Measurements from ENCODE around the gene SNX9.
"Not testable (repeated sequence)": the region's sequence is repeated elsewhere in the genome, so short reads cannot be mapped to it uniquely, and the experiment has no call there.

The SNX9 gene

DNA sequence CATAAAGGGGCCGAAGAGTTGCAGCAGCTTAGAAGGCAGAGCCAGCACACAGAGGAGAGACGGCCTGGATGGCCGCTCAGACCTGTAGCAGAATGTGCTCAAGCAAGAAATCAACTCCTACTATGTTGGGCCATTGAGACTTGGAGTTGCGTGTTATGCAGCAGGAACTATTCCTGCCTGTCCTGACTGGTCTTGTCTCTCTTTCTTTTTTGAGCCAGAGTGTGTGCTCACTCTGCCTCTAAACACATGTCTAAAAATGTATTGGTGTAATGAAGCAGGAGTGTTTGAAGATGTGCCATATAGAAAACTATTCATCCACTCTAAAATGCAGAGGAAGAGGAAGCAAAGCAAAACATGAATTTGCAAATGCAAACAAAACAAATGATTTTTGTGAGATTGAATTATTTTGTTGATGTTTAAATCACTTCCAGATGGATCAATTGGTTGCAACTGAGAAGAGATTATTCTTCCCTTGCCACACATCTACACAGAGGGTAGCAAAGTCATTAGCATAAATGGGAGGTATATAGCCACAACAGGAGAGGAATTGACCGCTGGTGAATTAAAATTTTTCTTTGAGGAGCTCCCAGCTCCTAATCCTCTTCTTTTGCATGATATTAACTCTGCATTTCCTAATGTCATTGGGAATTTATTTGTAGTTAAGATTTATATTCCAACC, 138.2 kb downstream of the SNX9 start:
- no peak for DNase-seq

DNA sequence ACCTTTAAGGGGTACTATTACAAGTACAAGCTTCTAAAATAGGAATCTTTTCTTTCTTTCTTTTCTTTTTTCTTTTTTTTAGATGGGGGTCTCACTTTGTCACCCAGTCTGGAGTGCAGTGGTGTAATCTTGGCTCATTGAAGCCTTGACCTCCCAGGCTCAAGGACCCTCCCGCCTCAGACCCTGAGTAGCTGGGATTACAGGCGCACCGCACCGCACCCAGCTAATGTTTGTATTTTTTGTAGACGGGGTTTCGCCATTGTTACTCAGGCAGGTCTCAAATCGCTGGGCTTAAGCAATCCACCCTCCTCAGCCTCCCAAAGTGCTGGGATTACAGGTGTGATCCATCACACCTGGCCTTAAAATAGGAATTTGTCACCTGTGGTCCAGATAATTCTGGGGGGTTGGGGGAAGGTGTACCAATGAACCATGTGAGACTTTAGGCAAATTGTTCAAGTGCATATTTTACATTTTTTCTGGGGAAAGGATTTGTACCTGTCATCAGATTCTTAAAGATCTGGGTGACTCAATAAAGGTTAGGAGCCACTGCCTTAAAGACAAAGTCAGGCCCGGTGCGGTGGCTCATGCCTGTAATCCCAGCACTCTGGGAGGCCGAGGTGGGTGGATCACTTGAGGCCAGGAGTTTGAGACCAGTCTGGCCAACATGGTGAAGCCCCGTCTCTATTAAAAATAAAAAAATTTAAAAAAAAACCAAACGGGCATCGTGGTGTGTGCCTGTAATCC, 139.0 kb downstream of the SNX9 start:
- DNase-seq, result no peak

DNA sequence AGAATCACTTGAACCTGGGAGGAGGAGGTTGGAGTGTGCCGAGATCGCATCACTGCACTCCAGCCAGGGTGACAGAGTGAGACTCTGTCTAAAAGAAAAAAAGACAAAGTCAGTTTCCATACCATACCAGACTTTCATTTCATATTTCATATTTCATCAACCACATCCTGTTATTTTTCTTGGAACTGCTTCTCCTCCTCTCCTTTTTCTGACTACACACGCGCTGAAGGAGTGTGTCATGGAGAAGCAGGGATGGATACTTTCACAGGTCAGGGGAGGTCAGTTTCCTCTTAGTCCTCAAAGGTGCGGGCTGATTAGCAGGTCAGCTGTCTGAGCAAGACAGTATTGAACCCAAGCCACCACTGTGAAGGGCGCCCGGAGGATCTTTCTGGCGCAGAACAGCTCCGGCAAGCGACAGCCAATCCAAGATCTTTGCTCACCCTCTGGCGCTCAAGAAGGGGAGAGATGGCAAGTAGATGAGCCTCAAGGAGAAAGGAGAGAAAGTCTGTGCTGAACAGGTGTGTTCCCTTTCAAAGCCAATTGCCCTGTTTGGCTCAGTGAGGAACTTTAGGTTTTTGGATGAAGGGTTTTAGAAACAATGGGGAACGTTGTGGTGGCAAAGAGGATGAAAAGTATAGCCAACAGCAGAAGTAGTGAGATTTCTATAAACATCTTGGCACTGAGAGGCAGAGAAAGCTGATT, 139.7 kb downstream of the SNX9 start:
- no peak for DNase-seq

DNA sequence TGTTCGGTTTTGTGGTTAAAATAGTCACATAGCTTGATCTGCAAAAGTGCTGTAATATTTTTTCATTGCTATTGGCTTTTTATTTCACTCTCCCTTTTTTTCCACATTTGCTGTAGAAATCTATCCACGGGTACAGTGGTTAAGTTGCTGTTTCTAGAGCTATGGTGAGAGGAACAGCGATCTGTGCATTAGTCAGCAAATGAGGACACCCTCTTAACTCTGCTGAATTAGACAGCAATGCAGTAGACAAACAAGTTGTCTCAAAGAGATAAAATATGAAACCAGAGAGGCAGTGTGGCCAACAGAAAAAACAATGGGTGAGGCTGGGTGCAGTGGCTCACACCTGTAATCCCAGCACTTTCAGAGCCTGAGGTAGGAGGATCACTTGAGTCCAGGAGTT, 141.1 kb downstream of the SNX9 start:
- DNase-seq, result no peak

DNA sequence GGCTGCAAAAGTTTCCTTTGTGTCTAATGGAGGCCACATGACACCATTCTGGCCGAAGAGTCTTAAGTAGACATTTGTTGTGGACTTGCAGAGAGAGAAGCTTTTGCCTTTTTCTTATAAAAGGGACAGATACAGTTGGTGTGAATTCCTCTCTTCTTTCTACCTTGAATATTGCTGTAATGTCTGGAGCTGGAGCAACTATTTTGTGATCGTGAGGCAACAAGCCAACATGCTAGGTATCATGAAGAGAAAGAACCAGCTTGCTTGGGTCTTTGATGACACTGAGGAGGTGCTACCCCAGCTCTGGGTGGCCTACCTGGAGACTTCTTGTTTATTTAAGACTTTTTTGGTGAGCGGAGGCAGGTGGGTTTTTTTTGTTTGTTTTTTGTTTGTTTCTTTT, 142.3 kb downstream of the SNX9 start:
- no peak for DNase-seq

DNA sequence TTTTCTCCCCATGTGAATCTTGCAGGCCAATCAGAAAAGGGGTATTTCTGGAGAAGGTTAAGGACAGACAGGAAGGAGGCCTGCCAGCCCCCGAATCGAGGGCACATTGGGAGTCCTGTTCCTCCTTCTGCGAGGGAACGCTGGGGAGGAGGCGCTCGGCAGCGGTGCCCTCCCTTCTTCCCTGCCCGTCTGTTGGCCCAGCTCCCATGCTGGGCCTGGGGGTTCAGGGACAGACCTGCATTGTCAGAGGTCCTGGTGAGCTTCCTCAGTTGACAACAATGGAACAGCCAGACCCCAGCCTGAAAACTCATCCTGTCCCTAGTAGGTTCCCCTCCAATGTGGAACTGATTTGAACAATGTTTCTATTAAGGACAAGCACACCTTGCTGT, 143.5 kb downstream of the SNX9 start:
- no peak for DNase-seq

DNA sequence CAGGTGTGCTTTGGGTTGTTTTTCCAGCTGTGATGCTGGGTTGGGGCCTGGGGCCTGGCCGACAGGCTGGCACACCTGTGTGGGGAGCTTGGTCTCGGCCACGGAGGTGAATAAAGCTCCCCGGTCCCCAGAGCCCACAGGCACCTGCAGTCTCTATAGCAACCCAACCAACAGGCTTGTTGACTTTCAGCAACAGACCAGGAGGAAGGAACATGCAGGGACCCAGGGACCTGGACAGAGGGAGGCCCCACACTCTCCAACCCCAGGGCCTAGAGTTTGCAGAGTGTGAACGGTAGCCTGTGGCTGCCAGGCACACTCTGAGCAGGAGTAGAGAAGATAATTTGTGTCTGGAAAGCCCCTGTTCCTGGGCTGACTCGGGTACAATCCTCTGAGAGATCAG, 144.0 kb downstream of the SNX9 start:
- DNase-seq, result no peak

DNA sequence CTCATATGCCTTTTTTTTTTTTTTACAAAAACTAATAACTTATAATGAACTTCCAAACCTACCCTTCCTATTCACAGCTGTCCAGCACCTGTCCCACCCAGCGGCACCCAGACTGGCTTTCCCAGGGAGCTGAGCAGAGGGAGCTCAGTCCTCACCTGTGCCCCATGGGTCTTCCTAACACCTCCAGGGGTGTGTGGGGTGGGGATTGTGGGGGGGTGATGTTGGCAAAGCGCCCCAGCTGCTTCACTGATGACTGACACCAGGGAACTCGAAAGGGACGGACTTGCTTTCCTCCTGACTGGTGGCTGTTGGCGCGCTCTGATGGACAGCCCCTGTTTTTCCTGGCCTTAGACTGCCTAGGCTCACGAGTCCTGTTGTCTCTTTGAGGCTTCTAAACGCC, 144.4 kb downstream of the SNX9 start:
- DNase-seq, result no peak

DNA sequence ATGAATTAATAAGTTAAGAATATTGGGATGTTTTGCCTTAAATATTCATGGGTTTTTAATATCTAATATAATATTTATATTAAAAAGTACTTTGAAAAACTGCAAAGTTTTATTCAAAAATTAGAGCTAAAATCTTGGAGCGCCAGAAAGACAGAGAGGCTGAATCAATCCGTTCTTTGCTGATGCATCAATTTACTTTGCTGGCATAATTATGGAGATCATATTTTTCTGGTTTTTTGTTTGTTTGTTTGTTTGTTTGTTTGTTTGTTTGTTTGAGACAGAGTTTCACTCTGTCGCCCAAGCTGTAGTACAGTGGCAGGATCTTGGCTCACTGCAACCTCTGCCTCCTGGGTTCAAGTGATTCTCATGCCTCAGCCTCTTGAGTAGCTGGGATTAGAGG, 149.1 kb downstream of the SNX9 start:
- DNase-seq, result not testable (repeated sequence)

DNA sequence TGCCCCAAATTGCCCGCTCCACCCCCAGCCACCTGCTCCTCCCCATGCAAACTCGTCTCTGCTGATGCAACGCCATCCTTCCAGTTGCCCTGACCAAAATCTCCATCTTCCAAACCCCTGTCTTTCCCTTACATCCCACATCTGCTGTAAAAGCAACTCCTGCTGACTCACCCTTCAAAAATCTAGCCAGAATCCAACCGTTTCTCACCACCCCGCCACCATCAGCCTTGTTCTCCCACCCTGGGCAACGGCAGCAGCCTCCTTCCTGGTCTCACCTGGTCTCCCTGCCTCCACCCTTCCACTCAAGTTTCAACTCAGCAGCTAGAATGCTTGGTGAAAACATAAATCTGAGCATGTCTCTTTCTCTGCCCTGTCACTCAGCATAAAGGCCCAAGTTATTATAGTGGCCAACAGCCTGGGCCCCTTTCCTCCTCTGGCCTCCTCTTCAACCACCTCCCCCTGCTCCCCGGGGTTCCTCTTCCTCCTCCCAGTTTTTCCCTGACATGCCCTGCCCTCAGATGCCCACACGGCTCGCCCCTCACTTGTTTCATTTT, 151.4 kb downstream of the SNX9 start:
- no peak for DNase-seq

DNA sequence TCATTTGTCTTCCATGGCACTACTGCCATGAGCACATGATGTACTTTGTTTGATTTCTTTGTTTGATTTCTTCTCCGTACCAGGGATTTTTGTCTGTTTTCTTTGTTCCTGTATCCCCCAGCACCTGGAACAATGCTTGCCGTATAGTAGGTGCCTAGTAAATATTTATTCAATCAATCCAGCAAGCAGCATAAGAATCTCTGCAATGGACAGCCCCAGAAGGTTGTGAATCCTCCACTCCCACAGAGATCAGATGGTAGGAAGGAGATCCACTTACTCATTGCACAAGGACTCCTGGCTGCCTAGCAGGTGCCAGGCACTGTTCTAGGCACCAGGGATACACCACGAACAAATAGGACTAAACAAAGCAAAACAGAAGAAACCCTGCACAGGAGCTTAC, 151.9 kb downstream of the SNX9 start:
- no peak for DNase-seq

DNA sequence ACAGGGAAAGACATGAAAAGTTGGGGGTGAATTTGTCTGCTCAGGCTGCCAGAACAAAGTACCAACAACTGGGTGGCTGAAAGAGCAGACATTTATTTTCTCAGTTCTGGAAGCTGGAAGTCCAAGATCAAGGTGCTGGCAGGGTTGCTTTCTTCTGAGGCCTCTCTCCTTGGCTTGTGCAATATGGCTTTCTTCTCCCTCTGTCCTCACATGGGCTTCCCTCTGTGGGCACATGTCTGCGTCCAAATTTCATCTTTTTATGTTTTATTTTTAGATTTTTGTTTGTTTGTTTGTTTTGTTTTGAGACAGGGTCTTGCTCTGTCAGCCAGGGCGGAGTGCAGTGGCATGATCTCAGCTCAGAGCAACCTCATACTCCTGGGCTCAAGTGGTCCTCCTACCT, 152.4 kb downstream of the SNX9 start:
- no peak for DNase-seq

DNA sequence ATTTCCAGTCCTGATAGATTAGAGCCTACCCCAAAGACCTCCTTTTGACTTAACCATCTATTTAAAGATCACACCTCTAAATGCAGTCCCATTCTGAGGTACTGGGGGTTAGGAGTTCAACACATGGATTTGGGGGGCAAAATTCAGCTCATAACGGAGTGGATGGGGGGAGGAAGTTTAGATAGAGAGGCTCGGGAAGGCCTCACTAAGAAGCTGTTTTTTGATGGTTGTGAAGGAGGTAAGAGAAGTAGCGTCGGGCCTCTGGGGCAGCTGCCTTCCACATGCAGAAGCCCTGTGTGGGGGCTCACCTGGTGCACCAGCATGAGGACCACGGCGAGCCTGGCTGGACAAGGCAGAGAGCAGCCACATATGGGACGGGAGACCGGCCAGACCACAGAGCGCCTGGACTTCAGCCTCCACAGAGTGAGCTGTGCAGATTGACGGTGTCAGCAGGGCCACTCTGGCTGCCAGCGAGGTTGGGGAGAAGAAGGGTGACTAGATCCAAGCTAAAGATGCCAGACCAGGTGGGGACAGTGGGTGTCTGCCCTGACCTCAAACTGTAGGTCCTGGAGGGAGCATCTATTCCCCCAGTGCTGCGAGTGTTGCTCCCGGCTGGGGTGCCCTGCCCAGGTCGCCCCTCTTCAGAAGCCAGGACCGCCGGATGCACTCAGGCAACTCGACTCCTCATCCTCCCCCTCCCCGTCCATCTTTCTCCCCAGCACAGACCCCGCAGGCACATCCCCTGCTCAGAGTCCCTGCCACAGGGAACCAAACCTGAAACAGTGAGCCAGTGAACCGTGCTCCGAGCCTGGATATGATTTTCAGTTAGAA, 153.5 kb downstream of the SNX9 start:
- no peak for DNase-seq

DNA sequence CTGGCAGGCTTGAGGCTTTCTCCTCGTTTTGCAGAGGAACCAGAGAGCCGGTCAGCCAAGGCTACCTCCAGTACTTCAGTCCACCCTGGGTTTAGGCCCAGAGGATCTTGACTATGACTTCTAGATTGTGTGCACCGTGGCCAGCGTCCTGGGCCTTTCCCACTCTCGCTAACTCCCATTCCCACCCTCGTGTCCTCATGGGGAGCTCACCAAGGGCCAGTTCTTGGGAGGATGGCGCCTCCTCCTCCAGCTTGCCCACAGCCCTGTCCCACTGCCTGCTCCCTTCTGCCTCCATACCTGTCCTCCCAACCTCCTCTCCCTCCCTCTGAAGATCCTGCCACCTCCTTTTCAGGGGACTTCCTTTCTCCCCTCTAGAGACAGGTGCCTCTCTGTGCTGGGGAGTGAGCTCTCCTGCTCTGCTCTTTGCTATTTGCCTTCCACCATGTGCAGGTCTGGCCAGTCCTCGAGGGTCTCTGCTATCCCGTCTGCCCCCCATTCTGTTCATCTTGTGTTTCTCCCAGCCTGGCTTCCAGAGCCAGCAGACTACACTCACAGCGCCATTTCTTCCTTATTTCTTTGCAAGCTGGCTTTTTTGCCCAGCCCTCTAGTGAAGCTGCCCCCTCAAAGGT, 154.2 kb downstream of the SNX9 start:
- no peak for DNase-seq

DNA sequence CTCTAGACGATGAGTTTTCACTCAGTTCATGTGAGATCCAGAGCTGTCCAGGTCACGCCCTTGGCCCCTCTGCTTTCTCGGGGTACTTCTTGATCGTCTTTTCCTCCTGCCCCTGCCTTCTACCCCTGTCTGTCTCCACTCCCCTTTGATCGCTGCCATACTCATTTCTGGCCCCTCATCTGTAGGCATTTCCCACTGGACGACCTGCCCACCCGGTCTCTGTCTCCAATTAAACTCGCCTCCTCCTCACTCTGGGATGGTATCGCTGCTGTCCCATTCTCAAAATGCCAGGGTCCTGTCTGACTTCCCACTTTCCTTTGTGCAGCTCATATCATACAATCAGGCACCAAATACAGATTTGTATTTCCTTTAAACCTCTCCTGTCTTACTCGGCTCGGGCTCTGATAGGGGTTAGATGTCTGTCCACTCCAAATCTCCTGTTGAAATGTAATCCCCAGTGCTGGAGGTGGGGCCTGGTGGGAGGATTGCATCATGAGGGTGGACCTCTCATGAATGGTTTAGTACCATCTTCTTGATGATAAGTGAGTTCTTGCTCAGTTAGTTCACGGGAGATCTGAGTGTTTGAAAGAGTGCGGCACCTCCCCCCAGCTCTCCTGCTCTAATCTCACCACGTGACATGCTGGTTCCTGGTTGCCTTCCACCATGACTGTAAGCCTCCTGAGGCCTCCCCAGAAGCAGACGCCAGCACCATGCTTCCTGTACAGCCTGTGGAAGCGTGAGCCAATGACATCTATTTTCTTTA, 155.2 kb downstream of the SNX9 start:
- no peak for DNase-seq

DNA sequence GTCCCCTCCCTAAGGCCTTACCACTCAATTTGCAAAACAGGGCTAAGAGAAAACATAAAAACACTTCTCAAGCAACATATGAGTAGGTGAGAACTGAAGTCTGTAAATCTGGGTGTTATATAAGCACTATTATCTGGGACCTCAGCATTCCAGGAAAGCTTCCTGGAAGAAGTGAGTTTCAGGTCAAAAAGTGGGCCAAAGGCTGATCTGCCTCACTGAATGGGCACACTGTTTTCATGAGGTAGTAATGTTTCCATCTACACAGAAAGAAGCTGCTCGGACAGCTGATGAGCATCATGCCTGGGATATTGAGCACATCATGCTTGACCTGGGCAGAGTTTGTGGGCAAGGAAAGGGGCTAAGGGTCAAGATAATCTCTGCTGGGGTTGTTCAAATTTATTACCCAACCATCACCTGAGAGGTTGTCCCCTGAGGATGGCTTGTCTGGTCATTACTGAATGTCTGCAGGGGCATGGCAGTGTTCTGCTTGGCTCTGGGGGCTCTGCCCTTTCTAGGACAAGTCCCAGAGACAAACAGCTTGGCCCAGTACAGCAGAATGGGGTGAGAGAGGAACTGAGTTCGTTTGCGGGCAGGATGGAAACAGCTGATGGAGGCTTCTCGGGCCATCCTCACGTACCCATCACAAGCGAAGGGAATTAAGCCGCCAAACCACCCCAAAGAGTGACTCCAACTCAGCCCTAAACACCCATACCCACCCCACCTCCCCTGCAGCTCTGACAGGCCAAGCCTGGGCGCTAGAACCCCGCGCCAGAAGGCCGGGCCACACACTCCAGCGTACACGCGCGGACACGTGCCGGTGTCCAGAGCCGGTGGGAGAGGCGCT, 157.5 kb downstream of the SNX9 start:
- DNase-seq, result no peak

DNA sequence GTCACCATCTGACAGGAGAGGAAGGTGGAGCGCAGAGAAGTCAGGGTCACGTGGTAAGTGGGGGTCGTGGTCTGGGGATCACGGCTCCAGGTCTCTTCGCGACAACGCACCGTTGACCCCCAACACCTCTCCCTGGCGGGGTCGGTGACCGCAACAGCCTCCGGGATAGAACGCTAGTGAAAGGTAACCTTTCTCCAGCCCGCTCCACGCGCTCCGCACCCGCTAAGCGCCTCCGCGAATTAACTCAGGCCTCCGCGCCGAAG, 158.0 kb downstream of the SNX9 start:
- peak; percentile 73 for DNase-seq

DNA sequence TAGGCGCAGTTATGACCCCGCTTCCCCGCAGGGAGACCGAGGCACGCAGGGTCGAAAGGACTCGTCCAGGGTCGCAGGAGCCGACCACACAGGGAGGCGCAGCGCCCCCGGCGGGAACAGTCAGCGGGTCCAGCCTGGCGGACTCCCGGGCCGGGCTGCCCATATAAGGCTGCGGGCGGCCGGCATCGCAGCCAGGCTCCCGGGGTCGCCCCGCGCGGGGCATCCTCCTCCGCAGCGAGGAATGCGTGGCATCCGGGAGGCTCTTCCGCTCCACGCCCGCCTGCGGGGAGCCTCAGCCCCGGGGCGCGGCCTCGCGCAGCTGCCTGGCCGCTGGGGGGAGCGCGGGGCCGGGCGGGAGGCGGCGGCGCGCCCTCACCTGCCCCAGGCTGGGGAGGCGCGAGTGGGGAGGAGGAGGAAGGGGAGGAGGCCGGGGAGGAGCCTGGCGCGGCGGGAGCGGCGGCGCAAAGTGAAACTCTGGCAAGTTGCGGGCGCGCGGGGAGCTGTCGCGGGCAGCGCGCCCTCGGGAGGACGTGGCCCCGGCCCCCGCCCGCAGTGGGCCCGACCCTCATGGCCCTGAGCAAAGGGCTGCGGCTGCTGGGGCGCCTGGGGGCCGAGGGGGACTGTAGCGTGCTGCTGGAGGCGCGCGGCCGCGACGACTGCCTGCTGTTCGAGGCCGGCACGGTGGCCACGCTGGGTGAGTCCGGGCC, 158.5 kb downstream of the SNX9 start, which contains the start of gene SYNJ2:
Gene SYNJ2 (plus strand): TSS at position 469 of the 707 bp plus-strand sequence. CDS start 99 bp downstream, at position 568.
- no peak for DNase-seq

DNA sequence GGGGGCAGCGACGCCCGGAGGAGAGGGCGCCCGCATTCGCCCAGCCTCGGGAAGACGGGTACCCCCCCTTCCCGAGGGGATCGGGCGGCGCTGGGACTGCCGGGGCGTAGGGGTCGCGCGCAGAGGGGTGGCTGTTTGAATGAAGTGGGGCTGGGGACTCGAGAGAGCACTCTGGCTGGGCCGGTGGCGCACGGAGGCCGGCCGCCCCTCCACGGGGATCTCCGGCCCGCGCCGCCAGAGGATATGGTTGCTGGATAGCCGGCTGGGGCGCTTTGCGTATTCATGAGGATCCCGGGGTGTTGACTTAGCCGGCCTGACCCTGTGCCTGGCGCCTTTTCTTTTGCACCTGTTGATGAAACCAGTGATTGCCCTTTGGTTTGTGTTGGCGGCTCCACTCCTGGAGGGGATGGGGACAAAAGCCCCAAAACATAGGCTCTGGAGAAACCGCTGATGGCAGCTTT, 159.1 kb downstream of the SNX9 start:
- peak; percentile 65 for DNase-seq

All from retina (tissue), 1 donor.